Stimulated activated CD8-positive, alpha-beta memory T cell treated with anti-CD3 and anti-CD28 coated beads, Interleukin-12 subunit alpha, Interleukin-12 subunit beta, amount 100 ng/mL, for 1 hour (primary cell): ENCODE results near the gene CXCR5.

Source experiments
- DNase-seq: peaks from one replicate; pipeline ENCODE4 v3.0.0-alpha.2; 2020; ENCODE audit warnings: low read depth

The CXCR5 gene

GRCh38 chr11:118912742-118913410, 29.2 kb downstream of the CXCR5 start:
- DNase-seq, result no peak

- no peak for DNase-seq
These were observed 29.9 kb downstream of the CXCR5 start for GRCh38 chr11:118913411-118914125.

GRCh38 chr11:118914178-118914918, 30.7 kb downstream of the CXCR5 start:
- peak; percentile 44 for DNase-seq

DNA sequence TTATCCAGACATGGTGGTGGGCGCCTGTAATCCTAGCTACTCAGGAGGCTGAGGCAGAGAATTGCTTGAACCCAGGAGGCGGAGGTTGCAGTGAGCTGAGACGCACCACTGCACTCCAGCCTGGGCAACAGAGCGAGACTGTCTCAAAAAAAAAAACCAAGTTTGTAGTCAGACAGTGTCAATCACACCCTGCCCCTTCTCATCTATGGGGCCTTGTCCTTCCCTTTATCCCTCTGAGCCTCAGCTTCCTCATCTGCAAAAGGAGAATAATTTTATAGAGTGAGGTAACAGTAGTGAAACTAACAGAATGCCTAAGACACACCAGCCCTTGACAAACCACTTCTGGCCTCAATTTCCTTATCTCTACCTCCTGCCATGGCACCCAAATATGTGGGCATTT, 31.3 kb downstream of the CXCR5 start:
- no peak for DNase-seq

GRCh38 chr11:118915396-118915795, 31.7 kb downstream of the CXCR5 start:
- no peak for DNase-seq

- no peak for DNase-seq
These were observed 32.5 kb downstream of the CXCR5 start for GRCh38 chr11:118915941-118916841.

GRCh38 chr11:118916842-118917388, 33.2 kb downstream of the CXCR5 start:
- DNase-seq, result no peak

DNA sequence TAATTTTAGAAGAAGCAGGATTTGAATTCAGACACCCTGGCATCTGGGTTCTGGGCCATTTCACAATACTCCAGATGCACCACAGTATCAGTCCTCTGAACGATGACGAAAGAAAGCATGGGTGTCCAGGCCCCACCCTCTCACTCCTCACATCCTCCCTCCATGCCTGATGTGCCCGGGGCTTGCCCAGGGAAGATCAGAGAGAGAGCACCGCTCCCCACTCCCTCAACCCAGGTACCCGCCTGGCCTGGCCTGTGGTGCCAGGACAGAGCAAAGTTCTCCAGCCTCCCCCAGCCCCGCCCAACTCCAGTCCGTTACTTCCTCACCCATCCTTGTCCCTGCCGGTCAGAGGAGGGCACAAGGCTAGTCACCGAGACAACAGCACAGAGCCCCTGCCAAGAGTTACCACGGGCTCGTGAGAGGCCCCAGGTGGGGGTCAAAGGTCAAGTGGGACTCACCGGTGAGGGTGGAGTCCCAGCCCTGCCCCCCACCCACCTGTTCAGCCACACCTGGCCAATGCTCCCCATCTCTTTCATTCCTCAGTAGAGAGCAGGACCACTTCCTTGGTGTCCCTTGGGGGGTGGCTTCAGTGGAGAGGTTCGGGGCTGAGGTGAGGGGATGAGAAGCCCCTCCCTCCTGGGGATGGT, 33.9 kb downstream of the CXCR5 start:
- no peak for DNase-seq

GRCh38 chr11:118918128-118918685, 34.5 kb downstream of the CXCR5 start:
- DNase-seq, result no peak

DNA sequence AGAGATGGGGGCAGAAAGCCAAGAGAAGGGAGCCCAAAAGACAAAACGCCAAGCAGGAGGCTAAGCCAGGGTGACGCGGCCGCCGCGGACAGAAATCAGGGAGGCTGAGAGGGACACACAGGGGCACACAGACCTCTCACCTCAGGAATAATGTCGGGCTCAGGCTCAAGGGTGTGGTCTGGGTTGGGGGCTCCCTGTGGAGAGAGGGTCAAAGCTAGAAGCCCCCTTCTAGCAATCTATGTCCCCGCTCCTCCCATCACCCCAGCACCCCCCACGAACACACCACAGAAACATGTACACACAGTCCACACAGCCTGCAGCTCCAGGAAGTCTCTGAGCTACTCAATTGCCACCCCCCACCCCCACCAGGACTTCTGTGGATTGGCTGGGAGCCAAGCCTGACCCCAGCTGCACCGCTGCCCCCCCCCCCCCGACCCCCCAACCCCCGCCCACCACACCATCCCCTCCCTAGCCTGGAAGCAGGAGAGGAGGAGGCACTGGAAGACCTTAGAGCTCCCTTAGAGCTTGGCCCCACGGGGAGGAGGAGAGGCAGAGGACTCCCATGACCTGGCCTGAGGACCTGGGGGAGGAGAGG, 35.1 kb downstream of the CXCR5 start:
- no peak for DNase-seq

DNA sequence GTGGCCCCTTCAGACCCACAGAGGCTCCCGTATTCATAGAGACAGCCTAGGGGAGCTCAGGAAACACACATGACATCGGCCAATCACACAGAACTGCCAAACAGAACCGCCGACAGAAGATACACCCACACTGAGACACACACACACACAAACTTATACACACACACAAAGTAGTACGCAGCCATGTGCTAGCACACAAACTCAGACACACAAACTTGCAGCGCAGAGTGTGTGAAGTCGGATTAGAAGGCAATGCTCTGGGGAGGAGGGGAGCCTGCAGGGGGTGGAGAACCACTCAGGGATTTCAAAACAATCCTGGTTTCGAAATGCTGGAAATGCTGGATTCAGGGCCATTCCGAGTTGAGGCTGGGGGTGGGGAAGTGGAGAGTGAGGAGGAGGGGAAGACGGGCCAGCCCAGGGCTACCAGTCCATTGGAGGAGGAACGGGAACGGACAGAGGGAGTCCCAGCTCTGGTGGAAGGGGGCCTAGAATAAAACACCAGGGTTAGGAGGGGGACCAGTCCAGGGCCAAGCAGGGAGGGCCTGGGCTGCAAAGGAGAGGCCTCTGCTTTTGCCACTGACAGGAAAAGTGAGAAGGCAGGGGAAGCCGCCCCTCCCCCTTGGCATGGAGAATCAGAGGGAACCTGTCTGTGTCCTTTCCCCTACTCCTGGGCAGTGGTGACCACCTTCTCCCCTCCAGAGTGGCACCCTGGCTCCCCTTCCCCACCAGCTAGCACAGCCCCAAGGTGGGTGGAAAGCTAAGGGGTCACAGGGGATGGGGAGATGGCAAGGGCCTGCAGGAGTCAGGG, 37.6 kb downstream of the CXCR5 start:
- DNase-seq, result no peak

GRCh38 chr11:118921929-118922744, 38.4 kb downstream of the CXCR5 start:
- DNase-seq, result no peak

DNA sequence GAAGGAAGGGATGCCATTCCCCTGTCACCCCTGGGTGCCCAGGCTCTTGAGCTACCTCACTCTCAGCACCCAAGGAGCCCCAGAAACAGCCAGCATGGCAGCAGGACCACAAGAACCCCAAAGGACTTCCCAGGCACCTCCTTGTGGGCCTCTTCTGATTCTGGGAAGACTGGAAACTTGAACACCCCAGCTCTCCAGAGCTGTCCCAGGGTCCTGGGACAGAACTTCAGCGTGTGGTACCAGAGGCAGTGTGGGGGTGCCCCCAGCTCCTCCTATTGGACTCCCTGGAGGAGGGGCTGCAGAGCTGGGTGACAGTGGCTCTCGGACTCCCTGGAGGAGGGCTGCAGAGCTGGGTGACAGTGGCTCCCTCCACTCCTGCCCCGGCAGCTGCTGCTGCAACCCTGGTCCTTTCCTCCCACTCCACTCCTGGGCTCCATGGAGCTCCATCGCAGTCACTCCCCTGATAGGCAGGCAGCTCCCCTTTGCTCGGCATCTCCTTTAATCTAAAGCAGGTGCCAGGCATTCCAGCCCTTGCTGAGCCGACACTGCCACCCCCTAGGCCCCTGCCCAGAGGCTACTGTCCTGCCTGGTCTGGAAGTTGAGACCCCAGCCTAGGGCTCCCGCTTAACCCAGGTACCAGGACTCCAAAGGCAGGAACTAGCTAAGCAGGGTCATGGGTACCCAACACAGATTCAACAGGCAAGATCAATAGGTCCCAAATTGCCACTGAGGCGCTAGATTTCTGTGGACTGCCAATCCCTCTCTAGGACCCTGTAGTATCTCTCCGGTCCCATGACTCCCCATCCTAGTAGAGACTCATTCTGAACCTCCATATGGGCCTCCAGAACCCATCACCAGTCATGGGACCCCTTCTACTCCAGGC, 39.3 kb downstream of the CXCR5 start:
- DNase-seq, result no peak

GRCh38 chr11:118923721-118924587, 40.3 kb downstream of the CXCR5 start:
- DNase-seq, result no peak

DNA sequence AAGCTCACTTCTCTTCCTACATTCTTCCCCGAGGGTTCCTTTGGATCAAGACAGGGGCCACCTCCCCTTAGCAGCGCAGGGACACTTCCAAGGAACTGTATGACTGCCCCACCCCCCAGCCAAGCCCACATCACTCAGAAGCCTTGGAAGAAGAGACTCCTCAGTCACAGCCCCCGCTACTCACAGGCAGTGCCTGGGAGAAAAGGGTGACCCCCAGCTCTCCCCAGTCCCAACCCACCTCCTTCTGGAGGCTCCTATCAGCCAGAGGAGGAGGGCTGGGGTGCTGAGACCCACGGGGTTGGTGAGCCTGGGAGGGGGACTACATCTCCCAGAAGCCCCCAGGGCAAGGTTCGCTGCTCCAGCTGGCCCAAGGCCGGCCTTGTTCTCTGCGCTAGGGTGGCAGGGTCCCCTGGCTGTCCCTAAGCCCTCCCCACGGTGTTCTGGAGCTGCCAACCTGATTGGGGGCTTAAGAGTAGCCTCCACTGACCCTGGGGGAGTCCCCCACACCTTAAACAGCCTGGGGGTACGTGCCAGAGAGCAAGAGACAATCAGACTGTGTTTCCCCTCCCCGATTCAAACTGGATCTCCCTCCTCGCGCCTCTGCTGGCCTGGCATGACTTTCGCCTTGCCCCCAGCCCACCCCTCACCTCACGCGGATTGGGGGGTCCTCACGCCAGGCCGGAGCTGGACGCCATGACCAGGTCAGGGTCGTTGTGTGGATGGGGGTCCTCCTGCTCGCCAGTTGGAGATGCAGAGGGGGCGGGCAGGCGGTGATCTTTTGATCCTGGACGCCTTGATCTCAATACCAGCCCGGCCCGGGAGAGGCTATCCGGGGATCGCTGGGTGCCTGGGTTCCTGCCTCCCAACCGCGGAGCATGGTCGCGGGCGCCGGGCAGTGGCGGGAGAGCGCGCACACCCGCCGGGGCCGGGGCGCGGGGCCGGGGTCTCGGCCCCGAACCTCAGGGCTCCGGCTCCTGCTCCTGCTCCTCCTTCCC, 41.2 kb downstream of the CXCR5 start:
- no peak for DNase-seq
